Measurements from ENCODE around the gene SEC14L3. TPM values are rescaled to one million over a fixed set of nuclear protein-coding genes. Genes with fewer than 3 reads are reported as not detected.

Gene SEC14L3
- total and polyA plus RNA-seq, 2 of the 13 experiments (the other 11 are each of a cell fraction or from before 2014, with no cell fraction given), result not detected

- TF ChIP-seq JDP2 (CRISPR knock-in tag; IDR thresholded peaks at IDR 0.05; ENCODE audit: borderline replicate concordance) (no peak), BORCS8-MEF2B (CRISPR knock-in tag; IDR thresholded peaks at IDR 0.05) (no peak; the same call in 1 of the 2 replicates), ZNF772 (CRISPR knock-in tag; IDR thresholded peaks at IDR 0.05) (peak; percentile 18; the same call in 1 of the 2 replicates), PHF20 (CRISPR knock-in tag; IDR thresholded peaks at IDR 0.05) (no peak; the same call in 1 of the 2 replicates), ZNF446 (CRISPR knock-in tag; IDR thresholded peaks at IDR 0.05) (peak; percentile 80), MZF1 (CRISPR knock-in tag; IDR thresholded peaks at IDR 0.05; ENCODE audit: borderline replicate concordance) (peak; percentile 84; the same call in 1 of the 2 replicates), BCL3 (CRISPR knock-in tag; IDR thresholded peaks at IDR 0.05) (peak; percentile 87; the same call in 1 of the 2 replicates), ZNF839 (CRISPR knock-in tag; IDR thresholded peaks at IDR 0.05; ENCODE audit: borderline replicate concordance) (0 out of 2 replicates have a peak, but pooled peaks have one; percentile 44), ZBTB26 (CRISPR knock-in tag; IDR thresholded peaks at IDR 0.05; ENCODE audit: borderline replicate concordance) (no peak; the same call in 1 of the 2 replicates), ZNF3 (CRISPR knock-in tag; IDR thresholded peaks at IDR 0.05) (no peak), ZNF879 (CRISPR knock-in tag; IDR thresholded peaks at IDR 0.05) (peak; percentile 62), NKX3-1 (CRISPR knock-in tag; IDR thresholded peaks at IDR 0.05) (peak; percentile 79), ZNF281 (CRISPR knock-in tag; IDR thresholded peaks at IDR 0.05; ENCODE audit: borderline replicate concordance) (no peak), ZNF501 (CRISPR knock-in tag; IDR thresholded peaks at IDR 0.05) (peak; percentile 54; the same call in 1 of the 2 replicates), HOXA5 (CRISPR knock-in tag; IDR thresholded peaks at IDR 0.05) (peak; percentile 85; the same call in 1 of the 2 replicates), FOXC1 (CRISPR knock-in tag; IDR thresholded peaks at IDR 0.05; ENCODE audit: borderline replicate concordance) (peak; percentile 90), ZNF17 (CRISPR knock-in tag; IDR thresholded peaks at IDR 0.05) (no peak), ZNF646 (CRISPR knock-in tag; IDR thresholded peaks at IDR 0.05) (no peak)
Measured at GRCh38 chr22:30423301-30423958, 48.4 kb downstream of the SEC14L3 start (continued).

All from HepG2 (cell line).